IMR-90 (cell line): ENCODE results near the gene GALR1. TPM values are rescaled to one million over a fixed set of nuclear protein-coding genes. Genes with fewer than 3 reads are reported as not detected.

Source experiments
- ATAC-seq: fragments of 200-7000 bp; cut with Tn5 transposase; 2 replicates; pipeline ENCODE4 v1.9.1; 2020; ENCODE audit warnings: low read depth, mild to moderate bottlenecking, moderate library complexity
- Bru-seq: library from RNA; stranded (reverse); fragments of 400-500 nt; gene quantifications from one replicate; lab custom pipeline; 2021; lab: Mats Ljungman, UMichigan
- BruChase-seq, 2 experiments: library from RNA; stranded (reverse); fragments of 400-500 nt; gene quantifications; one replicate each; lab custom pipeline; 2021; lab: Mats Ljungman, UMichigan
- BruUV-seq: library from RNA; stranded (reverse); fragments of 400-500 nt; replicated peaks from 2 replicates; lab custom pipeline; 2021; lab: Mats Ljungman, UMichigan
- CTCF ChIA-PET: fragments of 300-600 bp; formaldehyde crosslinking; extraction: SDS; loops from one replicate; lab custom pipeline; 2021; ENCODE audit warnings: antibody characterized with exemption; lab: Yijun Ruan, JAX
- POLR2A ChIA-PET: fragments of 300-600 bp; sonication (Branson Sonifier 250); formaldehyde crosslinking; loops from one replicate; lab custom pipeline; 2022; ENCODE audit warnings: antibody characterized with exemption; ENCODE audit not compliant: unreplicated experiment; lab: Charles Lee
- DNase-seq: peaks from one replicate; pipeline ENCODE4 v3.0.0; 2013
- H2AFZ ChIP-seq: replicated peaks from 2 replicates; pipeline ENCODE3; 2013; ENCODE audit warnings: low read length, mild to moderate bottlenecking; ENCODE audit not compliant: poor library complexity
- H2AK5ac ChIP-seq: 2 replicates; pipeline ENCODE4 v1.6.1; 2013; ENCODE audit warnings: low read depth, low read length, inconsistent platforms
- H2AK9ac ChIP-seq: replicated peaks from 2 replicates; pipeline ENCODE3; 2013; ENCODE audit warnings: mild to moderate bottlenecking, low read depth, low read length, moderate library complexity; ENCODE audit not compliant: poor library complexity
- H2BK120ac ChIP-seq: 2 replicates; pipeline ENCODE4 v1.6.1; 2013; ENCODE audit warnings: low read depth, low read length, inconsistent platforms
- H2BK15ac ChIP-seq: 3 replicates; pipeline ENCODE4 v1.6.1; 2013; ENCODE audit warnings: low read depth, low read length, inconsistent platforms
- H2BK20ac ChIP-seq: 2 replicates; pipeline ENCODE4 v1.6.1; 2013; ENCODE audit warnings: low read depth, mild to moderate bottlenecking, inconsistent platforms, low read length, moderate library complexity
- H2BK5ac ChIP-seq: 2 replicates; pipeline ENCODE4 v1.6.1; 2013; ENCODE audit warnings: mild to moderate bottlenecking, low read depth, low read length, inconsistent platforms; ENCODE audit not compliant: poor library complexity, severe bottlenecking
- H3K14ac ChIP-seq: replicated peaks from 2 replicates; pipeline ENCODE4 v1.6.1; 2013; ENCODE audit warnings: low read depth, low read length, inconsistent platforms
- H3K18ac ChIP-seq: 2 replicates; pipeline ENCODE4 v1.6.1; 2013; ENCODE audit warnings: low read depth, low read length, control low read depth
- H3K23ac ChIP-seq: 2 replicates; pipeline ENCODE4 v1.6.1; 2013; ENCODE audit warnings: low read depth, low read length, inconsistent platforms
- H3K27ac ChIP-seq: 2 replicates; pipeline ENCODE4 v1.5.1; 2013; ENCODE audit warnings: mild to moderate bottlenecking, control low read depth, low read length; ENCODE audit not compliant: insufficient read depth
- H3K27me3 ChIP-seq: 2 replicates; pipeline ENCODE4 v1.6.1; 2013; ENCODE audit warnings: low read length; ENCODE audit not compliant: control insufficient read depth, insufficient read depth
- H3K36me3 ChIP-seq: 2 replicates; pipeline ENCODE4 v1.6.1; 2013; ENCODE audit warnings: low read length, mixed read lengths; ENCODE audit not compliant: control insufficient read depth, insufficient read depth
- H3K4ac ChIP-seq: 2 replicates; pipeline ENCODE4 v1.6.1; 2013; ENCODE audit warnings: low read depth, low read length, inconsistent platforms
- H3K4me1 ChIP-seq: 2 replicates; pipeline ENCODE4 v1.6.1; 2013; ENCODE audit warnings: low read length, mixed read lengths; ENCODE audit not compliant: control insufficient read depth, insufficient read depth
- H3K4me2 ChIP-seq: 2 replicates; pipeline ENCODE4 v1.6.1; 2013; ENCODE audit warnings: low read depth, mild to moderate bottlenecking, control low read depth, low read length, moderate library complexity
- H3K4me3 ChIP-seq: 2 replicates; pipeline ENCODE4 v1.5.1; 2013; ENCODE audit warnings: low read depth, mild to moderate bottlenecking, control low read depth, low read length, moderate library complexity; ENCODE audit not compliant: insufficient read depth
- H3K56ac ChIP-seq: 2 replicates; pipeline ENCODE4 v1.6.1; 2013; ENCODE audit warnings: low read length, inconsistent platforms; ENCODE audit not compliant: insufficient read depth; ENCODE audit errors: extremely low read depth
- H3K79me1 ChIP-seq, 2 experiments: 2 replicates each; pipeline ENCODE4 v1.6.1; 2013; ENCODE audit warnings: low read length in 2 of 2, inconsistent platforms in 1 of 2, low read depth in 1 of 2
- H3K9ac ChIP-seq: 2 replicates; pipeline ENCODE4 v1.6.1; 2013; ENCODE audit warnings: low read depth, low read length, control low read depth
- H3K9me1 ChIP-seq: 2 replicates; pipeline ENCODE4 v1.6.1; 2013; ENCODE audit warnings: low read length, inconsistent platforms; ENCODE audit not compliant: insufficient read depth
- H3K9me3 ChIP-seq: 2 replicates; pipeline ENCODE4 v1.6.1; 2013; ENCODE audit warnings: low read length; ENCODE audit not compliant: control insufficient read depth, insufficient read depth
- H4K20me1 ChIP-seq: 2 replicates; pipeline ENCODE4 v1.6.1; 2013; ENCODE audit warnings: low read length, inconsistent platforms; ENCODE audit not compliant: insufficient read depth
- H4K5ac ChIP-seq: 2 replicates; pipeline ENCODE4 v1.6.1; 2013; ENCODE audit warnings: mild to moderate bottlenecking, low read depth, low read length, control low read depth
- H4K8ac ChIP-seq, 2 experiments: 2 replicates each; pipeline ENCODE4 v1.6.1; 2013; ENCODE audit warnings: low read depth in 2 of 2, low read length in 2 of 2, control low read depth in 1 of 2, inconsistent platforms in 1 of 2
- H4K91ac ChIP-seq: 2 replicates; pipeline ENCODE4 v1.6.1; 2013; ENCODE audit warnings: low read depth, low read length, inconsistent platforms; ENCODE audit not compliant: insufficient read depth
- MAFK ChIP-seq: IDR thresholded peaks from 2 replicates; pipeline ENCODE4 v1.6.1; 2012; ENCODE audit warnings: low read depth, low read length, improper control_type of control experiment
- WGBS, 2 experiments: methylation state at CpG; one replicate each; pipeline versions ENCODE4 v1.1.5 to v1.1.7; 2013; ENCODE audit warnings: missing lambda C conversion rate in 2 of 2; ENCODE audit not compliant: insufficient read length in 1 of 2; ENCODE audit errors: extremely low coverage in 2 of 2; 5-methylcytosine and 5-hydroxymethylcytosine counted together
- dilution Hi-C: fragments of 300-500 bp; cut with HindIII; formaldehyde crosslinking; loops from one replicate; pipeline ENCODE4 v1.14.3; 2018; ENCODE audit warnings: low sequenced_read_pairs; ENCODE audit not compliant: unreplicated experiment
- in situ Hi-C: fragments of 300-500 bp; cut with MboI; formaldehyde crosslinking; loops from 3 replicates; pipeline ENCODE4 v1.14.3; 2019; ENCODE audit warnings: low sequenced_read_pairs, inconsistent platforms, mixed read lengths
- intact Hi-C: fragments of 100-400 bp; cut with micrococcal nuclease; formaldehyde crosslinking; loops from 2 replicates; pipeline ENCODE4 v1.10.0; 2022
- long read RNA-seq: library from polyadenylated mRNA; unstranded; transcript quantifications from one replicate; pipeline ENCODE4 v2.0.0, GENCODE V29; 2021; ENCODE audit not compliant: unreplicated experiment
- polyA plus RNA-seq, 3 experiments: library from polyadenylated mRNA; depleted of rRNA; stranded (reverse); fragments of >200 nt; gene quantifications; 2 replicates each; pipeline ENCODE4 v1.2.3, GENCODE V29; 2012; ENCODE audit warnings: low replicate concordance in 1 of 3
- total RNA-seq: library from RNA; depleted of rRNA; stranded (reverse); fragments of >200 nt; gene quantifications from 2 replicates; pipeline ENCODE4 v1.2.3, GENCODE V29; 2012; rRNA removed

Gene GALR1, protein sequence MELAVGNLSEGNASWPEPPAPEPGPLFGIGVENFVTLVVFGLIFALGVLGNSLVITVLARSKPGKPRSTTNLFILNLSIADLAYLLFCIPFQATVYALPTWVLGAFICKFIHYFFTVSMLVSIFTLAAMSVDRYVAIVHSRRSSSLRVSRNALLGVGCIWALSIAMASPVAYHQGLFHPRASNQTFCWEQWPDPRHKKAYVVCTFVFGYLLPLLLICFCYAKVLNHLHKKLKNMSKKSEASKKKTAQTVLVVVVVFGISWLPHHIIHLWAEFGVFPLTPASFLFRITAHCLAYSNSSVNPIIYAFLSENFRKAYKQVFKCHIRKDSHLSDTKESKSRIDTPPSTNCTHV
- not detected in 2 replicates for total RNA-seq
- not detected in 2 replicates for polyA plus RNA-seq (2012; rRNA removed)
- not detected in 2 replicates for polyA plus RNA-seq (2012; cell fraction: cytosol; rRNA removed)
- polyA plus RNA-seq (2012; cell fraction: nucleus; rRNA removed; ENCODE audit: low replicate concordance): not detected in 2 replicates
- Bru-seq, nascent RNA: percentile 4 among the genes with signal in this experiment
- not detected for BruChase-seq, experiment 1, labeled RNA remaining after a 6-hour chase
- BruChase-seq, experiment 2, labeled RNA remaining after a 2-hour chase: percentile 3 among the genes with signal in this experiment
- long read RNA-seq: 0 reads

- no peak within 1 kb of the TSS for H4K8ac ChIP-seq
- H3K4ac ChIP-seq: no peak within 1 kb of the TSS
- DNase-seq: no peak
- no peak within 1 kb of the TSS for H2BK5ac ChIP-seq
- H3K4me2 ChIP-seq: peak within 1 kb of the TSS; percentile 96
- peaks cover 43% of the 10 kb centered on the region for H3K27me3 ChIP-seq
- H3K9me3 ChIP-seq: no peaks in the 10 kb centered on the region; the same call in none of the 2 replicates
- no peak for TF ChIP-seq MAFK
- H3K23ac ChIP-seq: no peak within 1 kb of the TSS
- no peak within 1 kb of the TSS for H3K56ac ChIP-seq
- no peak within 1 kb of the TSS for H4K5ac ChIP-seq
- ChIA-PET POLR2A (no interaction called here), CTCF (no interaction called here)
- no peak within 1 kb of the TSS for H2BK15ac ChIP-seq
- no peaks in the 10 kb centered on the region for H3K36me3 ChIP-seq
- H3K4me1 ChIP-seq: no peaks in the 10 kb centered on the region
- ATAC-seq: peak; percentile 78
- dilution Hi-C loops (no loop called here), in situ Hi-C loops (no loop called here), intact Hi-C loops (no loop called here)
- H3K18ac ChIP-seq: no peak within 1 kb of the TSS
- no peak within 1 kb of the TSS for H2AK9ac ChIP-seq
- peak within 1 kb of the TSS; percentile 81 for H2AFZ ChIP-seq
- no peaks in the 10 kb centered on the region for H3K79me1 ChIP-seq
- no TSS peak for BruUV-seq
- H4K91ac ChIP-seq: no peak within 1 kb of the TSS
- H3K9me1 ChIP-seq: no peaks in the 10 kb centered on the region
- no peaks in the 10 kb centered on the region for H4K20me1 ChIP-seq
- 2% methylated on average over 40 of the region's 98 CpGs; no CpG with 5 or more reads in 1 of the 2 experiments for WGBS, 2 experiments
- no peak within 1 kb of the TSS for H2AK5ac ChIP-seq
- no peak within 1 kb of the TSS for H2BK20ac ChIP-seq
- H3K14ac ChIP-seq: no peak within 1 kb of the TSS
- H3K4me3 ChIP-seq: peak within 1 kb of the TSS; percentile 40
- 0 out of 2 replicates have a peak within 1 kb of the TSS, but pooled peaks have one; percentile 26 for H3K9ac ChIP-seq
- H3K27ac ChIP-seq: no peak within 1 kb of the TSS
- H2BK120ac ChIP-seq: no peak within 1 kb of the TSS
Observed at GRCh38 chr18:77249569-77250500, at the start of gene GALR1. GALR1 (plus strand) TSS chr18:77249848; CDS start chr18:77250549, 701 bp downstream.
